Thymus (tissue), 11 donors: ENCODE measurements around the gene TANC1. TPM values are rescaled to one million over a fixed set of nuclear protein-coding genes. Genes with fewer than 3 reads are reported as not detected.
A peak's percentile ranks its signal among the peaks of the same experiment; 100 is the strongest.

Experiments
- DNase-seq, 9 donors: peaks; one replicate each; pipeline ENCODE4 v3.0.0-alpha.2; 2013; ENCODE audit warnings: low spot score in 9 of 9, low read depth in 6 of 9, missing footprints in 1 of 9
- H3K27ac ChIP-seq, 2 donors: one replicate each; pipeline ENCODE4 v1.5.1; 2013; ENCODE audit warnings: control low read depth in 1 of 2, low read depth in 1 of 2, low read length in 1 of 2, mild to moderate bottlenecking in 1 of 2, moderate library complexity in 1 of 2
- H3K27me3 ChIP-seq, 2 donors: one replicate each; pipeline ENCODE4 v1.5.1; 2013; ENCODE audit warnings: low read length in 1 of 2; ENCODE audit not compliant: control insufficient read depth in 2 of 2, insufficient read depth in 1 of 2
- H3K36me3 ChIP-seq, 2 donors: one replicate each; pipeline ENCODE4 v1.5.1; 2013; ENCODE audit warnings: low read length in 1 of 2, mild to moderate bottlenecking in 1 of 2, moderate library complexity in 1 of 2; ENCODE audit not compliant: control insufficient read depth in 2 of 2, insufficient read depth in 2 of 2
- H3K4me1 ChIP-seq, 2 donors: one replicate each; pipeline ENCODE4 v1.5.1; 2013; ENCODE audit warnings: low read length in 2 of 2; ENCODE audit not compliant: control insufficient read depth in 2 of 2, insufficient read depth in 2 of 2
- H3K4me3 ChIP-seq, 2 donors: one replicate each; pipeline ENCODE4 v1.5.1; 2013; ENCODE audit warnings: low read length in 2 of 2, control low read depth in 1 of 2, mild to moderate bottlenecking in 1 of 2
- H3K9me3 ChIP-seq, 2 donors: one replicate each; pipeline ENCODE4 v1.5.1; 2013; ENCODE audit warnings: low read length in 1 of 2, mild to moderate bottlenecking in 1 of 2; ENCODE audit not compliant: control insufficient read depth in 2 of 2, insufficient read depth in 1 of 2
- WGBS: extraction: QIAGEN DNeasy Blood & Tissue Kit; methylation state at CpG from one replicate; pipeline ENCODE4 v1.1.7; 2013; 5-methylcytosine and 5-hydroxymethylcytosine counted together
- polyA plus RNA-seq: library from polyadenylated mRNA; stranded (reverse); fragments of 200-250 nt; gene quantifications from one replicate; pipeline ENCODE4 v1.2.3, GENCODE V29; 2013
- total RNA-seq: library from RNA; stranded (reverse); fragments of 120-200 nt; gene quantifications from one replicate; pipeline ENCODE4 v1.2.4, GENCODE V29; 2013
- donor health status: healthy.

The TANC1 gene
- total and polyA plus RNA-seq, 2 donors: 3.5 to 13.0 TPM

- Histone ChIP-seq H3K9me3 (no peaks in the 10 kb centered on the region), H3K4me1 (no peaks in the 10 kb centered on the region), H3K4me3 (no peak overlapping the region), H3K27me3 (no peaks in the 10 kb centered on the region), H3K36me3 (peaks cover 6% of the 10 kb centered on the region in 2 donors), H3K27ac (no peak overlapping the region)
- no peak for DNase-seq
- 97% methylated on average over 4 of the region's 4 CpGs for WGBS
Measured at GRCh38 chr2:159199761-159200465, 231.5 kb downstream of the TANC1 start.

DNA sequence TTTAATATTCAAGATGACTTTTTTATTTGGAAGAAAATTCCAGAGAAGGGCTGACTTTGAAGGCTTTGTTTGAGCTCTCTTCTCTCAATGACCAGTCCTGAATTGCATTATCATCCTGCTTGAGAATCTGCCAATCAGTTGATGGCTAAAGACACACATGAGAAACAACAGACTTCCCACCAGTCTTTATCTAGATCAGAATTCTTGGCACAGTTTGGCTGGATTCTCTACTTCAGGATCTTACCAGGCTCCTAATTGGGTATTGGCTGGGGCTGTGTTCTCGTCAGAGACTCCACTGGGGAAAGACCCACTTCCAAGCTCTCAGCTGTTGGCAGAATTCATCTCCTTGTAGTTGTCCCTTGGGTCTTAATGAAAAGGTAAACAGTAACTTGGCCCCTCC is 232.1 kb downstream of the TANC1 start:
- 95% methylated on average over 1 of the region's 1 CpG for WGBS
- Histone ChIP-seq H3K4me3 (no peak overlapping the region), H3K27me3 (no peaks in the 10 kb centered on the region), H3K4me1 (no peaks in the 10 kb centered on the region), H3K9me3 (no peaks in the 10 kb centered on the region), H3K27ac (no peak overlapping the region), H3K36me3 (peaks cover 6% of the 10 kb centered on the region in 2 donors)
- DNase-seq: no peak

DNA sequence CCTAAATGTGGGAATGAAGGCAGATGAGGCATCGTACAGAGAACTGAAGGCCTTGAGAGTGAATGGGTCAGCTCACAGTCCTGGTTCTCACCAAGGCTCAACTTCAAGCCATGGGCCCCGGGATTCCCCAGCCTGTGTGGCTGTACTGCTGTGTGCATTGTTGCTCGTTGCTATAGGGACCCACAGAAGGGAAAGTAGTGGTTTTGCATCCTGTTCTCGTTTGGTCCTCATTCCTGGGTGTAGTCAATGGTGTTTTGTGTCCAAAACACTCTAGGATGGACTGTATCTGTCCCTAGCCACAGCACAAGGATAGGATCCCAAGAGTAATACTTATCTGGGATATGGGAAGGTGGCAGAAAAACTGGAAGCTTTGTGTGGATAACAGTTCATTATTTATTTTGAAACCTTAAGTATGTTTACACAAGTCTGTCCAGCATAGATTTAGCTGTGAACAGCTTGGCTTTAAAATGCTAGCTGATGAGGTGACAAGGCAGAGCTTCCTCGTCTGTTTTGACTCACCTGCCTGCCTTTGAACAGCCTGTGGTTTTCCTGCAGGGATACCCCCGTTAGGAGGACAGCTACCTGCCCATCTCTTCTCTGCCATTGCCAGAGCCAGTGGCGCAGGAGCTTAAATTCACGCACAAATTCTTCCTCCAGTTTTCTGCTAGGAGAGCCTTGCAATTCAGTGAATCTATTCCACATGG is 233.1 kb downstream of the TANC1 start:
- Histone ChIP-seq H3K27me3 (no peaks in the 10 kb centered on the region), H3K4me3 (no peak overlapping the region), H3K9me3 (no peaks in the 10 kb centered on the region), H3K36me3 (peaks cover 3 to 6% of the 10 kb centered on the region in 2 donors), H3K27ac (no peak overlapping the region), H3K4me1 (no peaks in the 10 kb centered on the region)
- peak in 1 of 9 donors; percentile 56 for DNase-seq
- 69% methylated on average over 8 of the region's 8 CpGs for WGBS

DNA sequence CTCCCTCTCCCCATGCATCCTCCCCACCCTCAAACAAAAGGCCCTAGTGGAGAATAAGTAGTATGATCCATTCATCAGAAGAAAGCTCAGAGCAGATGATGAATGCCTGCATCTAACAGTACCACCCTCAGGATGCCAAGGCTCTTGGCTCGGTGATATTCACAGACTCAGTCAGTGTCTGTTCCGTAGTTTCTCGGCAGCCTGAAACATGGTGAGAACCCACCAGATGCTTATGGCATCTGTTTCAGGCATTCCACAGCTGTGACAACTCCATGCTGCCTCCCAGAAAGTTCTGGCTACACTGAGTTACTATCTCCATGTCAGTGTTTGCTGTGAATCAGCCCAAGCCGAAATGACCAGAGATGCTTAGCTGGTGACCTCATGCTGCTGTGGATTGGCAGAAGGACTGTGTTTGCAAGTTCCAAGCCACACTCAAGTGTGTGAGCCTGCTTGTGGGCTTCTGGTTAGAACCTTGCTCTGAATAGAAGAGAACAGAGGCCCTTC is 234.2 kb downstream of the TANC1 start:
- H3K27me3 ChIP-seq: no peaks in the 10 kb centered on the region
- H3K36me3 ChIP-seq: peaks cover 0 to 6% of the 10 kb centered on the region in 2 donors
- H3K4me1 ChIP-seq: no peaks in the 10 kb centered on the region
- no peak for DNase-seq
- H3K9me3 ChIP-seq: no peaks in the 10 kb centered on the region
- no peak overlapping the region for H3K27ac ChIP-seq
- H3K4me3 ChIP-seq: no peak overlapping the region
- WGBS: 98% methylated on average over 4 of the region's 4 CpGs

DNA sequence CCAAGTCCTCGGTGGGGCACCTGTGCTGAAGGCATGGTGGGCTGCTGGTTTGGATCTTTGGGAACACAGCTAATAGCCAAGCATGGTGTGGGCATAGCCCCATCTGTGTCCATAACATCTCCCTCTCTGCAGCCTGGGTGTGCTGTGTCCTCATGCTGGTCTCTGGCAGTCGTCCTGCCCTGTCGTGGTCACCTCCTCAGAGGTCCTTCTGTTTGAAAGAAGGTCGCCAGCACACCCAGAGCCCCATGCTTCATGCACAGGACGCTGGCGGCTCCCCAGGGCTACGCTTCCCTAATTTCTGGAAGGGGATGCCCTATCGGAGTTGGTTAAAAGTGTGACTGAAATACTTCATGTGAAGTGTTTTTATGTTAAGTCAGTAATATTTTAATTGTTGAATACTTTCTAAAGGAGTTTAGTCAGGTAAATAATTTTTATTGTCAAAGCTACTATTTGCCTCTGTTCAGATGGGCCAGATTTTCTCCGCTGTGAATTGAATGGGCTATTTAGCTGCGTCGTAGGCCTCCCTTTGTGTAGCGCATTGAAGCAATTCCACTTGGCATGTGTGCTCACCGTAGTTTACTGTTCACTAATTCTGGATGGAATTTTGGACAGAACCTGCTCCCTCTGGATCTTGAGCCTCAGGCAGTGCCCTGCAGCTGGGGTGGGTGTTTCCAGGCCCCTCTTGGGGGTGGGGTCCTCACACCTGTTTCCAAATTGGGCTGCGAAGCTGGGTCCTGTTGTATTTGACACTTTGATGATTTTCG is 236.1 kb downstream of the TANC1 start:
- Histone ChIP-seq H3K4me3 (no peak overlapping the region), H3K27me3 (no peaks in the 10 kb centered on the region), H3K36me3 (peaks cover 0 to 4% of the 10 kb centered on the region in 2 donors), H3K9me3 (no peaks in the 10 kb centered on the region), H3K27ac (no peak overlapping the region), H3K4me1 (peaks cover 3 to 10% of the 10 kb centered on the region in 2 donors)
- WGBS: 96% methylated on average over 15 of the region's 15 CpGs
- no peak for DNase-seq

DNA sequence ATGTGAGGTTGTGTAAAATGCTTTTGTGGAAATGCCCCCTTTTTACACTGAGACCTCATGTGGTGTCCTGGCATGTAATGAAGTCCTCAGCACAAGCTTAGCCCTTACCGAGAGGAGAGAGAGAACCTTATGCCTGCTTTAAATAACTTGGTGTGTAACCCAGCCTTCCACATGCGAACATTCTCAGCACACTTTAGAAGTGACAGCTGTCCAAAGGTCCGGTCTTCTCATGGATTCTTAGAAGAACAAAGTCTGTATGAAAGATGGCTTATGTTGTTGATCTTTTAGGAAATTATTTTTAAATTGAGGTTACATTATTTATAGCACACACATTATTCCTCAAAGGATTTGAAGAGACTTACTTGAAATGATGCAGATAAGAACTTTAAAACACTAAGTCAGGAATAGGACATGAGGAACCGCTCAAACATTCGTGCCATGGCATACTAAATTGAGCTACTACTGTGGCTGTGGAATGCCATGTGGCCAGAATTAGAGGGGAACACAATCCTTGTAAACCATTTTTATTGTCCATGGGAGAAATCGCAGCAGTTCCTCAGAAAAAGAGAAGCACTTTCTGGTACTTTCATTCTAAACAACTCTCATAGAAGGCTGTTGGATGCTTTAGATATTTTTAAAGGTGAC is 238.4 kb downstream of the TANC1 start:
- DNase-seq: no peak
- Histone ChIP-seq H3K27ac (no peak overlapping the region), H3K27me3 (no peaks in the 10 kb centered on the region), H3K4me1 (peaks cover 10 to 18% of the 10 kb centered on the region in 2 donors), H3K4me3 (no peak overlapping the region), H3K9me3 (no peaks in the 10 kb centered on the region), H3K36me3 (no peaks in the 10 kb centered on the region)
- WGBS: 96% methylated on average over 6 of the region's 6 CpGs

- peaks cover 10 to 18% of the 10 kb centered on the region in 2 donors for H3K4me1 ChIP-seq
- H3K27me3 ChIP-seq: no peaks in the 10 kb centered on the region
- H3K27ac ChIP-seq: peak overlapping the region in 1 of 2 donors; percentile 15
- 85% methylated on average over 5 of the region's 5 CpGs for WGBS
- DNase-seq: no peak
- H3K4me3 ChIP-seq: no peak overlapping the region
- no peaks in the 10 kb centered on the region for H3K36me3 ChIP-seq
- H3K9me3 ChIP-seq: no peaks in the 10 kb centered on the region
Measured at GRCh38 chr2:159208438-159208837, 240.0 kb downstream of the TANC1 start.

GRCh38 chr2:159209341-159210306 is 241.2 kb downstream of the TANC1 start:
- no peaks in the 10 kb centered on the region for H3K36me3 ChIP-seq

More at GRCh38 chr2:159209341-159210306, 241.2 kb downstream of the TANC1 start:
- Histone ChIP-seq H3K9me3 (no peaks in the 10 kb centered on the region), H3K4me1 (peaks cover 10 to 18% of the 10 kb centered on the region in 2 donors), H3K27me3 (no peaks in the 10 kb centered on the region), H3K27ac (peak overlapping the region in 1 of 2 donors; percentile 93), H3K4me3 (no peak overlapping the region)
- DNase-seq: peak in 7 of 9 donors; percentile 13 to 66 (median 34)
- 74% methylated on average over 15 of the region's 15 CpGs for WGBS
